SU-DHL-6 (cell line): ENCODE data around the gene FXYD1.

Experiments
- H2AFZ ChIP-seq: fragments of 200-600 bp; sonication (generic); 2 replicates; pipeline ENCODE4 v1.6.1; 2014; ENCODE audit warnings: low read depth, mild to moderate bottlenecking, moderate library complexity, mixed read lengths, antibody characterized with exemption, low read length; ENCODE audit not compliant: severe bottlenecking
- H3F3A ChIP-seq: fragments of 200-600 bp; shearing (Covaris generic); 2 replicates; pipeline ENCODE4 v1.6.0; 2016; ENCODE audit warnings: antibody characterized with exemption, mild to moderate bottlenecking; ENCODE audit not compliant: insufficient read depth
- H3K27ac ChIP-seq: fragments of 200-600 bp; sonication (generic); 2 replicates; pipeline ENCODE4 v1.5.1; 2016; ENCODE audit warnings: low read depth, mild to moderate bottlenecking, low read length, moderate library complexity, mixed read lengths
- H3K27me3 ChIP-seq: fragments of 200-600 bp; sonication (generic), shearing (Covaris generic); 2 replicates; pipeline ENCODE4 v1.6.0; 2014; ENCODE audit warnings: mild to moderate bottlenecking, low read length
- H3K36me3 ChIP-seq: fragments of 200-600 bp; sonication (generic); 2 replicates; pipeline ENCODE4 v1.6.1; 2014; ENCODE audit warnings: mild to moderate bottlenecking, low read length, mixed read lengths
- H3K4me2 ChIP-seq: fragments of 300-600, 200-600 bp; shearing (Covaris generic), sonication (generic); 2 replicates; pipeline ENCODE4 v1.6.0; 2014; ENCODE audit warnings: low read length, low read depth, mild to moderate bottlenecking; ENCODE audit not compliant: poor library complexity, severe bottlenecking
- H3K4me3 ChIP-seq: fragments of 200-600 bp; sonication (generic); 2 replicates; pipeline ENCODE4 v1.5.1; 2014; ENCODE audit warnings: antibody characterized with exemption, low read length, mild to moderate bottlenecking, mixed read lengths; ENCODE audit not compliant: insufficient read depth, poor library complexity, severe bottlenecking
- H3K79me2 ChIP-seq: fragments of 200-600 bp; sonication (generic); 2 replicates; pipeline ENCODE4 v1.6.1; 2014; ENCODE audit warnings: mild to moderate bottlenecking, low read length, moderate library complexity; ENCODE audit not compliant: insufficient read depth
- H3K9ac ChIP-seq: fragments of 200-600 bp; sonication (generic); 2 replicates; pipeline ENCODE4 v1.7.0; 2014; ENCODE audit warnings: mild to moderate bottlenecking, low read length
- H3K9me2 ChIP-seq: fragments of 200-600 bp; sonication (generic); replicated peaks from 2 replicates; pipeline ENCODE4 v1.6.1; 2014; ENCODE audit warnings: low read length; ENCODE audit not compliant: insufficient read depth
- H3K9me3 ChIP-seq: fragments of 200-600 bp; sonication (generic); 2 replicates; pipeline ENCODE4 v1.6.1; 2014; ENCODE audit warnings: low read length, mixed read lengths; ENCODE audit not compliant: insufficient read depth
- H4K20me1 ChIP-seq: fragments of 200-600 bp; sonication (generic); 2 replicates; pipeline ENCODE4 v1.6.1; 2014; ENCODE audit warnings: low read depth, mild to moderate bottlenecking, antibody characterized with exemption, low read length, moderate library complexity, mixed read lengths
- CTCF ChIP-seq: fragments of 200-600 bp; sonication (generic); IDR thresholded peaks from one replicate; pipeline ENCODE4 v1.5.1; 2017; ENCODE audit warnings: antibody characterized with exemption, mild to moderate bottlenecking, low read length, moderate library complexity; ENCODE audit not compliant: insufficient read depth, poor library complexity, severe bottlenecking
- EZH2phosphoT487 ChIP-seq: fragments of 200-600 bp; sonication (generic), shearing (Covaris generic); conservative IDR thresholded peaks from 2 replicates; pipeline ENCODE4 v1.6.1; 2018; ENCODE audit warnings: mild to moderate bottlenecking, antibody characterized with exemption, low read length, moderate library complexity, mixed read lengths

The FXYD1 gene

DNA sequence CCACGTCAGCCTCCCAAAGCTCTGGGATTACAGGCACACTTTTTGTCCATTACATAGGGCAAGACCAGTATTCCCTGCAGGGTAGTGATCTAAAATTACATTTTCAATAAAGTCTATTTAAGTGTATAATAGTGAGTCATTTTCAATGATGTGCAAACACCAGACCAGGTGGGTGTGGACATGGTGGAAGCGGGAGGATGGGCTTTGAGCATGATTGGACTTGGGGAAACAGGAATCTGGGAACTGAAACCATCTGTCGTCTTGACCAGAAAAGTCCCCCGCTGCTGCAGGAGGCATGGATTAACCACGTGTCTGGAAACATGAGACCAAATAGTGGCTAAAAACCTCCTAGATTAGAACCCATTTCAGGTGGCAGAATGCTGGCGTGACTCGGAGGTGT, 18.1 kb upstream of the FXYD1 start:
- Histone ChIP-seq H3K9me3 (no peaks in the 10 kb centered on the region), H3F3A (no peaks in the 10 kb centered on the region), H4K20me1 (no peaks in the 10 kb centered on the region), H3K27me3 (no peaks in the 10 kb centered on the region), H3K36me3 (no peaks in the 10 kb centered on the region), H3K9me2 (no peaks in the 10 kb centered on the region), H3K9ac (no peak overlapping the region), H3K4me2 (no peak overlapping the region), H2AFZ (no peak overlapping the region), H3K79me2 (no peaks in the 10 kb centered on the region), H3K4me3 (no peak overlapping the region), H3K27ac (no peak overlapping the region)
- TF ChIP-seq CTCF (no peak), EZH2phosphoT487 (no peak)

DNA sequence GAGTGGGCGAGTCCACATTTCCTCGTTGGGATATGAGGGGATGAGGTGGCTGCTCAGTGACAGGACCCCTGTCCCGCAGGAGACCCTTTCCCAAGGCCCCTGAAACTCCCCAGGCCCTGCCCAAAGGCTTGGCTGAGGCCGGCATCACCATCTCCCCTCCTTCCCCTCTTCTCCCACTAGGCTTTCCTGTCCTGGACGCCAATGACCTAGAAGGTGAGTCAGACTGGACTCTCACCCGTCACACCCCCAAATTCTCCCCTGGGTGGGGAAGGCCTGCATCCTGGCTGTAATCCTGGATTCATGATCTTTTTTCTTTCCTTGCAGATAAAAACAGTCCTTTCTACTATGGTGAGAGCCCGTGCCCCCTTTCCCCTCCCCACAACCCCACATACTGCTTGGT, 17.7 kb upstream of the FXYD1 start:
- Histone ChIP-seq H3K4me2 (no peak overlapping the region), H3K9ac (no peak overlapping the region), H3F3A (no peaks in the 10 kb centered on the region), H3K36me3 (no peaks in the 10 kb centered on the region), H3K27me3 (no peaks in the 10 kb centered on the region), H3K9me3 (no peaks in the 10 kb centered on the region), H3K27ac (no peak overlapping the region), H4K20me1 (no peaks in the 10 kb centered on the region), H3K79me2 (no peaks in the 10 kb centered on the region), H2AFZ (no peak overlapping the region), H3K9me2 (no peaks in the 10 kb centered on the region), H3K4me3 (no peak overlapping the region)
- TF ChIP-seq CTCF (no peak), EZH2phosphoT487 (no peak)

- Histone ChIP-seq H3K27me3 (no peaks in the 10 kb centered on the region), H3F3A (no peaks in the 10 kb centered on the region)
Measured at GRCh38 chr19:35122687-35123551, 15.7 kb upstream of the FXYD1 start.

More at GRCh38 chr19:35122687-35123551, 15.7 kb upstream of the FXYD1 start:
- H3K4me3 ChIP-seq, result no peak overlapping the region
- H2AFZ ChIP-seq, result no peak overlapping the region
- no peak for TF ChIP-seq CTCF
- TF ChIP-seq EZH2phosphoT487, result no peak
- H3K36me3 ChIP-seq, result no peaks in the 10 kb centered on the region
- H3K4me2 ChIP-seq, result no peak overlapping the region
- H3K27ac ChIP-seq, result no peak overlapping the region
- H3K9me2 ChIP-seq, result no peaks in the 10 kb centered on the region
- no peaks in the 10 kb centered on the region for H3K79me2 ChIP-seq
- H4K20me1 ChIP-seq, result no peaks in the 10 kb centered on the region
- H3K9me3 ChIP-seq, result no peaks in the 10 kb centered on the region
- no peak overlapping the region for H3K9ac ChIP-seq
